Body of pancreas (tissue), 4 donors: ENCODE data around the gene MAP2. TPM values are rescaled to one million over a fixed set of nuclear protein-coding genes. Genes with fewer than 3 reads are reported as not detected.

ENCODE experiments used
- ATAC-seq: fragments of 150-250 bp; one replicate; pipeline ENCODE4 v1.9.1; 2016
- DNase-seq, 4 donors: peaks; one replicate each; pipeline ENCODE4 v3.0.0-alpha.2; 2019
- H3K27ac ChIP-seq, 4 donors: fragments of 200-600 bp; sonication (generic); 1 replicate in 3 of 4; 2 replicates in 1 of 4; pipeline versions ENCODE4 v1.5.1 to v1.6.1; 2016 to 2019; ENCODE audit warnings: mild to moderate bottlenecking in 1 of 4, mixed read lengths in 1 of 4, moderate library complexity in 1 of 4
- H3K27me3 ChIP-seq, 2 donors: fragments of 200-600 bp; sonication (generic); one replicate each; pipeline ENCODE4 v1.6.0; 2016; ENCODE audit warnings: mild to moderate bottlenecking in 1 of 2
- H3K36me3 ChIP-seq, 2 donors: fragments of 200-600 bp; sonication (generic); replicated peaks in 1 of 2; 2 replicates each; pipeline ENCODE4 v1.5.1; 2016; ENCODE audit warnings: low read depth in 2 of 2; ENCODE audit not compliant: insufficient read depth in 1 of 2
- H3K4me1 ChIP-seq: fragments of 200-600 bp; sonication (generic); one replicate; pipeline ENCODE4 v1.6.0; 2016
- H3K4me3 ChIP-seq, 2 donors: fragments of 200-600 bp; sonication (generic); 1 replicate in 1 of 2; 2 replicates in 1 of 2; pipeline ENCODE4 v1.5.1; 2016 to 2019
- H3K9me3 ChIP-seq, 3 donors: fragments of 200-600 bp; sonication (generic); 1 replicate in 2 of 3; 2 replicates in 1 of 3; pipeline ENCODE4 v1.5.1; 2016
- POLR2A ChIP-seq, 3 donors: fragments of 450-650 bp; IDR thresholded peaks; one replicate each; pipeline ENCODE4 v1.6.1; 2016; ENCODE audit warnings: antibody characterized with exemption in 3 of 3, mild to moderate bottlenecking in 2 of 3
- WGBS, 2 donors: methylation state at CpG; one replicate each; pipeline ENCODE4 v1.1.5; 2017; 5-methylcytosine and 5-hydroxymethylcytosine counted together
- intact Hi-C: fragments of 100-400 bp; cut with DNase I; formaldehyde crosslinking; loops from one replicate; pipeline ENCODE4 v1.15.1; 2023
- total RNA-seq, 2 donors: library from RNA; depleted of rRNA; stranded (reverse); fragments of >200 nt; gene quantifications; one replicate each; pipeline ENCODE4 v1.1.0, GENCODE V29; 2016
- TF ChIP-seq, protein P1 (sequence below), 7 experiments: fragments of 450-650 bp in 4 of 7; fragments of 200-600 bp in 3 of 7; sonication (generic) in 3 of 7; IDR thresholded peaks; one replicate each; pipeline ENCODE4 v1.5.1; 2016 to 2019; ENCODE audit warnings: antibody characterized with exemption in 7 of 7

The MAP2 gene, protein sequence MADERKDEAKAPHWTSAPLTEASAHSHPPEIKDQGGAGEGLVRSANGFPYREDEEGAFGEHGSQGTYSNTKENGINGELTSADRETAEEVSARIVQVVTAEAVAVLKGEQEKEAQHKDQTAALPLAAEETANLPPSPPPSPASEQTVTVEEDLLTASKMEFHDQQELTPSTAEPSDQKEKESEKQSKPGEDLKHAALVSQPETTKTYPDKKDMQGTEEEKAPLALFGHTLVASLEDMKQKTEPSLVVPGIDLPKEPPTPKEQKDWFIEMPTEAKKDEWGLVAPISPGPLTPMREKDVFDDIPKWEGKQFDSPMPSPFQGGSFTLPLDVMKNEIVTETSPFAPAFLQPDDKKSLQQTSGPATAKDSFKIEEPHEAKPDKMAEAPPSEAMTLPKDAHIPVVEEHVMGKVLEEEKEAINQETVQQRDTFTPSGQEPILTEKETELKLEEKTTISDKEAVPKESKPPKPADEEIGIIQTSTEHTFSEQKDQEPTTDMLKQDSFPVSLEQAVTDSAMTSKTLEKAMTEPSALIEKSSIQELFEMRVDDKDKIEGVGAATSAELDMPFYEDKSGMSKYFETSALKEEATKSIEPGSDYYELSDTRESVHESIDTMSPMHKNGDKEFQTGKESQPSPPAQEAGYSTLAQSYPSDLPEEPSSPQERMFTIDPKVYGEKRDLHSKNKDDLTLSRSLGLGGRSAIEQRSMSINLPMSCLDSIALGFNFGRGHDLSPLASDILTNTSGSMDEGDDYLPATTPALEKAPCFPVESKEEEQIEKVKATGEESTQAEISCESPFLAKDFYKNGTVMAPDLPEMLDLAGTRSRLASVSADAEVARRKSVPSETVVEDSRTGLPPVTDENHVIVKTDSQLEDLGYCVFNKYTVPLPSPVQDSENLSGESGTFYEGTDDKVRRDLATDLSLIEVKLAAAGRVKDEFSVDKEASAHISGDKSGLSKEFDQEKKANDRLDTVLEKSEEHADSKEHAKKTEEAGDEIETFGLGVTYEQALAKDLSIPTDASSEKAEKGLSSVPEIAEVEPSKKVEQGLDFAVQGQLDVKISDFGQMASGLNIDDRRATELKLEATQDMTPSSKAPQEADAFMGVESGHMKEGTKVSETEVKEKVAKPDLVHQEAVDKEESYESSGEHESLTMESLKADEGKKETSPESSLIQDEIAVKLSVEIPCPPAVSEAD (N-terminal part only)
- total RNA-seq = 10 to 100 TPM; 14.2 to 32.9 TPM

DNA sequence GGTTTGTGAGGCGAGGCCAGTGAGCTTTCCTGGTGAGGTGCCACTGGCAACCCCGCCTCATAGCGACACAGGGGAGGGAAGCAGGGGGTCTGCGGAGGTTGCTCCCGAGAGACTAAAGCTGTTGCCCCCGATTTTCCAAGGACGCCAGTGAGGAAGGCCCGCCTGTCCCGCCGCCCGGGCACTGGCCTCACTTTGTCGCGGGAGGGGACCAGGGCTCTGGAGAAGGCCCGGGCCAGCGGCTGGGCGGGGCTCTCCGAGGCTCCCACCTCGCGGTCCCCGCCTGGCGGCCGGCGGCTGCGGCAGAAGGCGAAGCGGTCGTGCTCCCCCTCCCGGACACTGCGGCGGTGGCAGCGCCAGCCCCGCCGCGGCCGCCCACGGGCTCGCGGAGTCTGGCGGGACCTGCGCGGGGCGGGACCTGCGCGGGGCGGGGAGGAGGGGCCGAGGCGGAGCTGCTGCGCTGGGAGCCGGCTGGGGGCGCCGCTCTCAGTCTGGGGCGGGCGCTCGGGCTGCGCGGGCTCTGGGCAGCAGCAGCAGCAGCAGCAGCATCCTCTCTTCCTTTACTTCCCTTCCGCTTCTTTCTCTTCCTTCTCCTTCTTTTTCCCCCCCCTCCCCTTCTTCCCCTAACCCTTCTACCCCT lies at the start of gene MAP2:
MAP2 (plus strand) TSS at position 486 of the 637 bp plus-strand sequence. CDS start 229,124 bp downstream, outside the sequence.
- H3K4me3 ChIP-seq = peak within 1 kb of the TSS; percentile 28 to 73
- peak; percentile 97 for ATAC-seq
- DNase-seq = peak; percentile 87 to 90 (median 90)
- no peaks in the 10 kb centered on the region for H3K36me3 ChIP-seq
- H3K9me3 ChIP-seq = no peaks in the 10 kb centered on the region
- peak; percentile 84 to 91 (median 90) for TF ChIP-seq POLR2A (IDR thresholded peaks at IDR 0.05)
- TF ChIP-seq, protein P1, sequence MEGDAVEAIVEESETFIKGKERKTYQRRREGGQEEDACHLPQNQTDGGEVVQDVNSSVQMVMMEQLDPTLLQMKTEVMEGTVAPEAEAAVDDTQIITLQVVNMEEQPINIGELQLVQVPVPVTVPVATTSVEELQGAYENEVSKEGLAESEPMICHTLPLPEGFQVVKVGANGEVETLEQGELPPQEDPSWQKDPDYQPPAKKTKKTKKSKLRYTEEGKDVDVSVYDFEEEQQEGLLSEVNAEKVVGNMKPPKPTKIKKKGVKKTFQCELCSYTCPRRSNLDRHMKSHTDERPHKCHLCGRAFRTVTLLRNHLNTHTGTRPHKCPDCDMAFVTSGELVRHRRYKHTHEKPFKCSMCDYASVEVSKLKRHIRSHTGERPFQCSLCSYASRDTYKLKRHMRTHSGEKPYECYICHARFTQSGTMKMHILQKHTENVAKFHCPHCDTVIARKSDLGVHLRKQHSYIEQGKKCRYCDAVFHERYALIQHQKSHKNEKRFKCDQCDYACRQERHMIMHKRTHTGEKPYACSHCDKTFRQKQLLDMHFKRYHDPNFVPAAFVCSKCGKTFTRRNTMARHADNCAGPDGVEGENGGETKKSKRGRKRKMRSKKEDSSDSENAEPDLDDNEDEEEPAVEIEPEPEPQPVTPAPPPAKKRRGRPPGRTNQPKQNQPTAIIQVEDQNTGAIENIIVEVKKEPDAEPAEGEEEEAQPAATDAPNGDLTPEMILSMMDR (IDR thresholded peaks at IDR 0.05) = peak; percentile 60 to 100 (median 99)
- peaks cover 18% of the 10 kb centered on the region for H3K4me1 ChIP-seq
- 2 to 5% methylated on average over 12 to 43 of the region's 57 CpGs for WGBS, 2 donors
- H3K27ac ChIP-seq = peak within 1 kb of the TSS; percentile 54 to 75 (median 74)
- no peaks in the 10 kb centered on the region for H3K27me3 ChIP-seq
- intact Hi-C loops = no loop called here

DNA sequence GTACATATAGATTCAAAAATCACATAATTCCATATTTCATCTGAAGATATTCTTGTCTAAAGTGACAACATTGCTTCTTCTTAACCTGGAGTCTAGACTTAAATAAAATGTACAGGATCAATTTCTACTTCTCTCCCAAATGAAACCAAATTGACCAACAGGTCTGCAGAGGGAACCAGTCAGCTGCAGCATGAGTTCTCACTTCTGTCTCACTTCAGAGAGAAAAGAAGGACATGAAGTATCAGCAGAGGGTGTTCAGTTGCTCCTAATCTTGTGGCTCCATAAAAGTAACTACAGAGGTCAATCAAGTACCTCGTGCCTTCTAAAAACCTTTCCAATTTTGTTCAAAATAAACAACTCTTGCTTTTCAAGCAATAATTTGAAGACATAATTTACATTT lies 47.2 kb upstream of the MAP2 start:
- Histone ChIP-seq H3K27me3 (no peaks in the 10 kb centered on the region), H3K9me3 (peaks cover 0 to 8% (median 0%) of the 10 kb centered on the region in 3 donors), H3K27ac (no peak overlapping the region), H3K4me3 (no peak overlapping the region), H3K36me3 (no peaks in the 10 kb centered on the region), H3K4me1 (no peaks in the 10 kb centered on the region)
- ATAC-seq (no peak), DNase-seq (no peak)
- no peak for TF ChIP-seq POLR2A (IDR thresholded peaks at IDR 0.05)
- TF ChIP-seq, protein P1 (IDR thresholded peaks at IDR 0.05) = no peak
- intact Hi-C loops = no loop called here
- 81 to 92% methylated on average over 1 of the region's 1 CpG for WGBS, 2 donors

DNA sequence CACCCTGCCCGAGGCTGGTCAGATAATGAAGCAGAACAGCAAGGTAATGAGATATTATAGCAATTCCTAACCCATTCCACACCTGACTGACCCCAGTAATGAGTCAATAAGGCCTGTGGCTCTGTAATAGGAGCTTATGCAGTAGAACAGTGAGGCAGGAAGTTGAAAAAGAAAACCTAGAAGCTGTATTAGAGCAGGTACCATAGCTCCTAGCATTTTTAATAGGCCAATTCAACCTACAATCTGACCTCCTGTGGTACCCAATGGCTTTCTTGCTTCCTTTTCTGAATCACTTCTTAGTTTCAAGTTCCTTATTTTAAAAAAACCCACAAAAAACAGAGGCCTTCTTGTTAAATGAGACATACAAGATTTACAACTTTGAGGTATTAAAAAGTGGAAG lies 43.6 kb upstream of the MAP2 start:
- TF ChIP-seq POLR2A (IDR thresholded peaks at IDR 0.05) = no peak
- TF ChIP-seq, protein P1 (IDR thresholded peaks at IDR 0.05) = no peak
- no peaks in the 10 kb centered on the region for H3K27me3 ChIP-seq
- 40 to 41% methylated on average over 1 of the region's 1 CpG for WGBS, 2 donors
- no peaks in the 10 kb centered on the region for H3K36me3 ChIP-seq
- ATAC-seq = no peak
- H3K4me1 ChIP-seq = peaks cover 14% of the 10 kb centered on the region
- peaks cover 0 to 8% (median 0%) of the 10 kb centered on the region in 3 donors for H3K9me3 ChIP-seq
- intact Hi-C loops = no loop called here
- DNase-seq = no peak
- no peak overlapping the region for H3K27ac ChIP-seq
- H3K4me3 ChIP-seq = no peak overlapping the region

DNA sequence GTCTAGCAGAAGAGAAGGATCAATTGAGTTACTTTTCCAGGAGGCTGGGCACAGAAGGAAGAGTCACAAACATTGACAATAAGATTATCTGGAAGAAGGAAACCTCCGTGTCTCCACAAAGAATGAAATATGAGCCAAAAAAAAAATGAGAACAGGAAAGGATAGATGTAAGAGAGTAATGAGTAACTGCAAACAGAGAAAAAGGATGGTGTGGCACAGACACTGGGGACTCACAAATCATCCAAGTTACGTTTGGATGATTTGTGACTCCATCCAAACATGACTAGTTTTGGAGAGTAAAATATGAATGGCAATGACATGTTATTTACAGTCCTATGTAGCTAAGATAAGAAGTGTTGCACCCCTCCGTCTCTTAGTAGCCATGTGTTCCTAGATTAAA lies 42.8 kb upstream of the MAP2 start:
- intact Hi-C loops = no loop called here
- WGBS, 2 donors = 36 to 39% methylated on average over 3 of the region's 3 CpGs

More for the DNA sequence above, 42.8 kb upstream of the MAP2 start:
- DNase-seq (no peak), ATAC-seq (no peak)
- Histone ChIP-seq H3K27ac (no peak overlapping the region), H3K36me3 (no peaks in the 10 kb centered on the region), H3K4me1 (peaks cover 14% of the 10 kb centered on the region), H3K4me3 (no peak overlapping the region), H3K9me3 (peaks cover 0 to 8% (median 0%) of the 10 kb centered on the region in 3 donors), H3K27me3 (no peaks in the 10 kb centered on the region)
- TF ChIP-seq, protein P1 (IDR thresholded peaks at IDR 0.05) = no peak
- TF ChIP-seq POLR2A (IDR thresholded peaks at IDR 0.05) = no peak
